Liver (tissue), 9 donors: Measurements from ENCODE around the gene CENPO. TPM values are rescaled to one million over a fixed set of nuclear protein-coding genes. Genes with fewer than 3 reads are reported as not detected.

Experiments
- DNase-seq: peaks from one replicate; pipeline ENCODE4 v3.0.0-alpha.2; 2017; ENCODE audit warnings: low spot score
- H3K27ac ChIP-seq, 2 donors: one replicate each; pipeline ENCODE4 v1.7.0; 2013; ENCODE audit warnings: inconsistent platforms in 2 of 2, low read length in 2 of 2, control low read depth in 1 of 2, low read depth in 1 of 2, mild to moderate bottlenecking in 1 of 2
- H3K27me3 ChIP-seq, 4 donors: one replicate each; pipeline versions ENCODE4 v1.6.1 to v1.7.0; 2013; ENCODE audit warnings: low read length in 3 of 4, inconsistent platforms in 1 of 4, mild to moderate bottlenecking in 1 of 4, moderate library complexity in 1 of 4; ENCODE audit not compliant: control insufficient read depth in 4 of 4, insufficient read depth in 4 of 4
- H3K36me3 ChIP-seq, 4 donors: one replicate each; pipeline versions ENCODE4 v1.6.1 to v1.7.0; 2013; ENCODE audit warnings: low read length in 3 of 4, mild to moderate bottlenecking in 3 of 4, low read depth in 1 of 4, moderate library complexity in 1 of 4; ENCODE audit not compliant: control insufficient read depth in 4 of 4, insufficient read depth in 3 of 4
- H3K4me1 ChIP-seq, 4 donors: one replicate each; pipeline versions ENCODE4 v1.6.1 to v1.7.0; 2013; ENCODE audit warnings: low read length in 3 of 4, mild to moderate bottlenecking in 3 of 4, moderate library complexity in 1 of 4; ENCODE audit not compliant: control insufficient read depth in 4 of 4, insufficient read depth in 4 of 4
- H3K4me3 ChIP-seq, 3 donors: one replicate each; pipeline versions ENCODE4 v1.6.1 to v1.7.0; 2013; ENCODE audit warnings: low read length in 3 of 3, control low read depth in 1 of 3, low read depth in 1 of 3, mild to moderate bottlenecking in 1 of 3
- H3K9ac ChIP-seq, 2 donors: one replicate each; pipeline ENCODE4 v1.7.0; 2013; ENCODE audit warnings: low read length in 2 of 2, mild to moderate bottlenecking in 2 of 2, moderate library complexity in 2 of 2, control low read depth in 1 of 2, low read depth in 1 of 2
- H3K9me3 ChIP-seq, 4 donors: one replicate each; pipeline versions ENCODE4 v1.6.1 to v1.7.0; 2013; ENCODE audit warnings: low read length in 3 of 4; ENCODE audit not compliant: control insufficient read depth in 4 of 4
- EGR1 ChIP-seq, 2 donors: IDR thresholded peaks; 2 replicates each; pipeline ENCODE4 v1.6.1; 2016 to 2018; ENCODE audit warnings: antibody characterized with exemption in 2 of 2, low read depth in 2 of 2
- FOXA1 ChIP-seq: IDR thresholded peaks from 2 replicates; pipeline ENCODE4 v1.6.1; 2016; ENCODE audit warnings: antibody characterized with exemption
- FOXA2 ChIP-seq: IDR thresholded peaks from 2 replicates; pipeline ENCODE4 v1.6.1; 2016; ENCODE audit warnings: antibody characterized with exemption
- HNF4A ChIP-seq, 2 donors: conservative IDR thresholded peaks; 2 replicates each; pipeline ENCODE4 v1.6.1; 2016; ENCODE audit warnings: antibody characterized with exemption in 2 of 2, mild to moderate bottlenecking in 2 of 2
- HNF4G ChIP-seq: IDR thresholded peaks from 2 replicates; pipeline ENCODE4 v1.6.1; 2016; ENCODE audit warnings: antibody characterized with exemption
- JUND ChIP-seq, 2 donors: IDR thresholded peaks; 2 replicates each; pipeline ENCODE4 v1.6.1; 2016; ENCODE audit warnings: antibody characterized with exemption in 2 of 2
- NR2F2 ChIP-seq: IDR thresholded peaks from 2 replicates; pipeline ENCODE4 v1.6.1; 2016; ENCODE audit warnings: antibody characterized with exemption
- REST ChIP-seq: IDR thresholded peaks from 2 replicates; pipeline ENCODE4 v1.6.1; 2016; ENCODE audit warnings: antibody characterized with exemption, mild to moderate bottlenecking
- RXRA ChIP-seq, 2 donors: IDR thresholded peaks; 2 replicates each; pipeline ENCODE4 v1.6.1; 2017 to 2018; ENCODE audit warnings: antibody characterized with exemption in 2 of 2, mild to moderate bottlenecking in 1 of 2
- TAF1 ChIP-seq: conservative IDR thresholded peaks from 2 replicates; pipeline ENCODE4 v1.6.1; 2016; ENCODE audit warnings: antibody characterized with exemption, mild to moderate bottlenecking
- YY1 ChIP-seq: IDR thresholded peaks from 2 replicates; pipeline ENCODE4 v1.6.1; 2016; ENCODE audit warnings: antibody characterized with exemption, mild to moderate bottlenecking
- WGBS: extraction: QIAGEN DNeasy Blood & Tissue Kit; methylation state at CpG from one replicate; pipeline ENCODE4 v1.1.7; 2013; 5-methylcytosine and 5-hydroxymethylcytosine counted together
- polyA plus RNA-seq, 2 donors: library from polyadenylated mRNA; stranded (reverse) in 1 of 2; unstranded in 1 of 2; fragments of 200-250 nt in 1 of 2; fragments of >200 nt in 1 of 2; fragmentation: Nextera tagmentation in 1 of 2; extraction: Ambion mirVana in 1 of 2; gene quantifications; one replicate each; pipeline versions ENCODE4 v1.2.1 to v1.2.3, GENCODE V29; 2013 to 2015
- total RNA-seq, 2 donors: library from RNA; depleted of rRNA; stranded (reverse); fragments of >200 nt; gene quantifications; one replicate each; pipeline ENCODE4 v1.2.3, GENCODE V29; 2014
- TF ChIP-seq, protein P1 (sequence below): IDR thresholded peaks from 2 replicates; pipeline ENCODE4 v1.6.1; 2016; ENCODE audit warnings: antibody characterized with exemption
- TF ChIP-seq, protein P2 (sequence below): IDR thresholded peaks from 2 replicates; pipeline ENCODE4 v1.6.1; 2016; ENCODE audit warnings: antibody characterized with exemption
- TF ChIP-seq, protein P3 (sequence below): fragments of 150-350 bp; IDR thresholded peaks from 2 replicates; pipeline ENCODE4 v1.5.1; 2017; ENCODE audit warnings: improper control_type of control experiment, low read depth, low read length; ENCODE audit not compliant: missing input control
- donor health status: healthy.
- donor health status: healthy.
- donor health status: healthy.
- donor health status: healthy.
- donor health status: healthy.

CENPO gene
- total and polyA plus RNA-seq, 4 donors = 2.2 to 17.8 (median 3.2) TPM

GRCh38 chr2:24870440-24870839 lies 77.2 kb downstream of the CENPO start:
- no peak overlapping the region for H3K27ac ChIP-seq
- H3K4me3 ChIP-seq = no peak overlapping the region
- TF ChIP-seq REST (no peak), JUND (IDR thresholded peaks at IDR 0.05) (no peak), FOXA1 (no peak), HNF4G (no peak)
- TF ChIP-seq, protein P1, sequence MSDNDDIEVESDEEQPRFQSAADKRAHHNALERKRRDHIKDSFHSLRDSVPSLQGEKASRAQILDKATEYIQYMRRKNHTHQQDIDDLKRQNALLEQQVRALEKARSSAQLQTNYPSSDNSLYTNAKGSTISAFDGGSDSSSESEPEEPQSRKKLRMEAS = no peak
- TF ChIP-seq, protein P2, sequence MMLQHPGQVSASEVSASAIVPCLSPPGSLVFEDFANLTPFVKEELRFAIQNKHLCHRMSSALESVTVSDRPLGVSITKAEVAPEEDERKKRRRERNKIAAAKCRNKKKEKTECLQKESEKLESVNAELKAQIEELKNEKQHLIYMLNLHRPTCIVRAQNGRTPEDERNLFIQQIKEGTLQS = no peak
- no peak overlapping the region for H3K9ac ChIP-seq
- H3K27me3 ChIP-seq = no peaks in the 10 kb centered on the region
- DNase-seq = no peak
- H3K4me1 ChIP-seq = peaks cover 0 to 2% (median 0%) of the 10 kb centered on the region in 4 donors
- H3K36me3 ChIP-seq = no peaks in the 10 kb centered on the region
- WGBS = 97% methylated on average over 5 of the region's 5 CpGs
- H3K9me3 ChIP-seq = no peaks in the 10 kb centered on the region

DNA sequence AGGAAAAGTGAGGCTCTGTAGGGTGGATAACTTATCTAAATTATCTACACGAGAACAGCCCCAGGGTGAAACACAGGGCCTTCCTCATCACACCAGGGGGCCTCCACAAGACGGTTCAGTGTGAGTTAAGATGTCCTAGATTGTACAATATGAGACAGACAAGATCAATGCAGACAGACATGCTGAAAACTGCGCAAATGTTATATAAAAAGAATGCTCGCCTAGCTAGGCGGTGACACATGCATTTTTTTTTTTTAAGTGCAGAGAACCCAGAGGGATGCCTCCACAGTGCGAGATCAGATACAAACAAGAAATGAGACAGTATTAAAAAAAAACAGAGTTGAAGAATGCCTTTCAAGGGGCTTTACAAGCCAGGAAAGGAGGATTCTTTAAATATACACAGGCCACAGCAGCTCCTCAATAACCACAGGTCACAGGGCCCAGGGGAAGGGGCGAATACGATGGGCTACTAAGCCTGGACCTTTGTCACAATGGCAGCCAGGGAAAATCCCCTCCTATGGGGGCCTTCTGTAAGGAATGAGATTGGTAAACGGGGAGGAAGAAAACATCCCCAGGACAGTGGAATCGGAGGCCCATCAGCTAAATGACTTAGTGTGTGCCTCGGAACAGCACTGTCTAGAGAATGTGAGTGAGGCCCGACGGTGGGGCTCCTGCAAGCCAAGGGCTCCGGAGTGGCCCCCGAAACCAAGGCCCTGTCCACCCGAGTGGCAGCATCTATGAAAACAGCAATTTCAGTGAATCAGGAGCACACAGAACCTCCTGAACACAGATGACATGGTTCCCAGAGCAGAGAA lies 77.9 kb downstream of the CENPO start:
- H3K36me3 ChIP-seq = no peaks in the 10 kb centered on the region
- no peak overlapping the region for H3K27ac ChIP-seq
- WGBS = 92% methylated on average over 16 of the region's 16 CpGs
- TF ChIP-seq NR2F2 (no peak), RXRA (IDR thresholded peaks at IDR 0.05) (no peak), HNF4G (no peak), EGR1 (IDR thresholded peaks at IDR 0.05; ENCODE audit: low read depth in 2 of 2) (no peak), FOXA1 (no peak), FOXA2 (no peak), YY1 (no peak), HNF4A (conservative IDR thresholded peaks at IDR 0.05) (no peak), TAF1 (no peak)
- TF ChIP-seq, protein P3, sequence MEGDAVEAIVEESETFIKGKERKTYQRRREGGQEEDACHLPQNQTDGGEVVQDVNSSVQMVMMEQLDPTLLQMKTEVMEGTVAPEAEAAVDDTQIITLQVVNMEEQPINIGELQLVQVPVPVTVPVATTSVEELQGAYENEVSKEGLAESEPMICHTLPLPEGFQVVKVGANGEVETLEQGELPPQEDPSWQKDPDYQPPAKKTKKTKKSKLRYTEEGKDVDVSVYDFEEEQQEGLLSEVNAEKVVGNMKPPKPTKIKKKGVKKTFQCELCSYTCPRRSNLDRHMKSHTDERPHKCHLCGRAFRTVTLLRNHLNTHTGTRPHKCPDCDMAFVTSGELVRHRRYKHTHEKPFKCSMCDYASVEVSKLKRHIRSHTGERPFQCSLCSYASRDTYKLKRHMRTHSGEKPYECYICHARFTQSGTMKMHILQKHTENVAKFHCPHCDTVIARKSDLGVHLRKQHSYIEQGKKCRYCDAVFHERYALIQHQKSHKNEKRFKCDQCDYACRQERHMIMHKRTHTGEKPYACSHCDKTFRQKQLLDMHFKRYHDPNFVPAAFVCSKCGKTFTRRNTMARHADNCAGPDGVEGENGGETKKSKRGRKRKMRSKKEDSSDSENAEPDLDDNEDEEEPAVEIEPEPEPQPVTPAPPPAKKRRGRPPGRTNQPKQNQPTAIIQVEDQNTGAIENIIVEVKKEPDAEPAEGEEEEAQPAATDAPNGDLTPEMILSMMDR = no peak
- TF ChIP-seq, protein P1 = no peak
- H3K4me3 ChIP-seq = no peak overlapping the region
- peaks cover 0 to 2% (median 0%) of the 10 kb centered on the region in 4 donors for H3K4me1 ChIP-seq
- no peak overlapping the region for H3K9ac ChIP-seq
- no peak for DNase-seq
- H3K9me3 ChIP-seq = no peaks in the 10 kb centered on the region
- H3K27me3 ChIP-seq = no peaks in the 10 kb centered on the region
